HG02571 (cell line): ENCODE measurements around the gene CLEC10A.
"Not testable (repeated sequence)": the region's sequence is repeated elsewhere in the genome, so short reads cannot be mapped to it uniquely, and the experiment has no call there.

Experiments used
- ATAC-seq: cut with Tn5 transposase; IDR thresholded peaks from one replicate; pipeline ENCODE4 v1.9.1; 2021; ENCODE audit warnings: mild to moderate bottlenecking, moderate library complexity; ENCODE audit not compliant: unreplicated experiment

The CLEC10A gene

DNA sequence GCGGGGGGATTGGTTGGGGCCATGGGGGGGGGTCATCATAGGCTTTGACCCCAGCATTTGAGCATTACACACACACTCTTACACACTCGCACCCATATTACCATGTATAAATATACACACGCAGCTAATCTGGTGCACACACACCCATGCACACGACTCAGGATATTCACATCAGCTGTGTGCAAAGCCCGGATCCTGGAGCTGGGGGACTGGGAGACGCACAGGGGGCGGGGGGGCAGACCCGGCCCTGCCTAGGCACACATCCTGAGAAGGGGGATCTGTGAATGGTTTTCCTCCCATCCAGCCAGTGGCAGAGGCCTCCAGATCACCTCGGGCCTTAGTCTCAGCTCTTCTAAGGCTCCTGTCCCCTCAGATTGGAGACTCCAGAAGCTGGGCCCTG is 28.9 kb upstream of the CLEC10A start:
- no peak for ATAC-seq

DNA sequence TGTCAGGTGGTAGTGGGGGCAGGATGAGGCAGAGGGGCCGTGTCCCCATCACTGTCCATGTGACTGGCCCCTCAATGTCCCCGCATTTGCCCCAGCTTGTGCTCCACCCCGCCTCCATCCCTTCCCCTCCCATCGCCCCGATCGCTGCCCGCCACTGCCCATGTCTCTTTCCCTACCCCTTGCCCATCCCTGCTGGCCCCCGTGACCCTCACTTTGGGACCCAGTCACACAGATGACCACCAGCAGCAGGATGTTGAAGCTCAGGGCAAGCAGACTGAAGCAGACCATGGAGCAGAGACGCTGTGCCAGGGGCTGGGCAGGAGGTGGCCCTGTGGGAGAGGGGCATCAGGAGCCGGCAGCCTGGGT is 28.5 kb upstream of the CLEC10A start:
- ATAC-seq: no peak

DNA sequence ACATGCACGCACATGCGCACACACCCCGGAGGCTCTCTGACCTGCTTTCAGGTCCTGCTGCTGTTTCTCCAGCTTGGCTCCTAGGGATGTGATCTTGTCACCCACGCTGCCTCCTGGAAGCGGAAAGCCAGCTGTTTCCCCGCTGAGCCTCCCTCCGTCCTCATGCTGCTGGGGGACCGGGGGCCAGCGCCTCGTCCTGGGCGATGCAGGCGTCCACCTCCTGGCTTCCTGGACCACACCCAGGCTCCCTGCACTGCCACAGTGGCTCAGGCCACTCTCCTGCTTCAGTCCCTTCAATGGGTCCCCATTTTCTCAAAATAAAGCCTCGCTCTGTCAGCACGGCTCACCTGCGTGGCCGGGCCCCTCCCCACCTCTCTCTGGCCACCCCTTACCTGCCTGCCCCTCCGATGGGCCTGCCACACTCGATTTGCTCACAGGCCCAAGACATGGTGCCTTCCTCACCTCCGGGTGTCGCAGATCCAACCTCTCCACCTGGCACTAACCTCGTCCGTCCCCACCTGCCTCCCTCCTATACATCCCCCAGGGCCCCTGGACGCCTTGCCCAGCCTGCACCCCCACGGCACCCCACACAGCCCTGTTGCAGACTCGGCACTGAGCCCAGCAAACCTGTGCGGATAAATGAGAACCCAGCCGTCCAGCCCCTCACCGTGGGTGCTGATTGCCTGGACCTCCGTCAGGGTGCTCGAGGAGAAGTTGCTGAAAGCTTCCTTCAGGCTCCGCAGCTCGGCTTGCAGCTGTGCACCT is 27.9 kb upstream of the CLEC10A start:
- no peak for ATAC-seq

DNA sequence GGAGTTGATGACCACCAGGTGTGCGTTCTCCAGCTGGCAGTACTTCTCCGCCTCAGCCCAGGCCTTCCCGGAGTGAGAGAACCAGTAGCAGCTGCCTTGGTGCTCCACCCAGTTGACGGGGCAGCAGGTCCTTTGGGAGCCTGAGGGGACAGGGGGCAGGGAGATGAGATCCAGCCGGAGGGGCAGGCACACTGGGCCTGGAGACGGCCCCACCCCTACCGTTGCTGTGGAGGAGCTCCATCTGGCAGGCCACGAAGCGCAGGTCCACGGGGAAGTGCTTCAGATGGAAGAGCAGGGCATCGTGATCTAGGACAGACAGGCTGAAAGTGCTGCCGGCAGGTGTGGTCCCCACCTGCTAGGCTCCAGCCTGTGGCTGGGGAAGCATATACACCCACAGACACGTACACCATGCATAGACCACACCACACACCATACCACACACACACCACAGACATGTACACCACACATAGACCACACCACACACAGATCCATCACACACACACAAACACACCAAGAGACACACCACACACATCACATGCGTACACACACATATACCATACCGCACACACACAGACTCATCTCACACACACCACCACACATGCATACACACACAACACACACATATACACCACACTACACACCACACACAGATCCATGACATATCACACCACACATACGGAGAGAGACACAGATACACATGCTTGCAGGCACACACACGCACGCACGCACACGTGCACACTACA is 27.1 kb upstream of the CLEC10A start:
- no peak for ATAC-seq

DNA sequence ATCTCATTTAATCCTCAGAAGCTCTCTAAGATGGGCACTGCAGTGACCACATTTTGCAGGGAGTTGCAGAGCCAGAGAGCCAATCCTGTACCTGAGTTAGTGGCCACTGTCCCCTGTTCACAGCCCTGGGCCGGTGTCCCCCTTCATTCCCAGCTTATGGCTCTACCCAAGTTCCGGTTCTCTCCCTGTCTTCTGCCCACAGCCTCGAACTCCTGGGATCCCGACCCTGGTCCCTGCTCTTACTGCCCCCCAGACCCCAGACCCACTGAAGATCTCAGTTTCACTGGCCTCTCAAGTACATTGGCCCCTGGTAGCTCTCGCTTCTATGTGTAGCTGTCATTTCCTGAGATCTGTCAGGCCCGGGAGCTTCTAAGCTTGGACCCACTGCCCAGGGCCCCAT is 22.4 kb upstream of the CLEC10A start:
- ATAC-seq: no peak

DNA sequence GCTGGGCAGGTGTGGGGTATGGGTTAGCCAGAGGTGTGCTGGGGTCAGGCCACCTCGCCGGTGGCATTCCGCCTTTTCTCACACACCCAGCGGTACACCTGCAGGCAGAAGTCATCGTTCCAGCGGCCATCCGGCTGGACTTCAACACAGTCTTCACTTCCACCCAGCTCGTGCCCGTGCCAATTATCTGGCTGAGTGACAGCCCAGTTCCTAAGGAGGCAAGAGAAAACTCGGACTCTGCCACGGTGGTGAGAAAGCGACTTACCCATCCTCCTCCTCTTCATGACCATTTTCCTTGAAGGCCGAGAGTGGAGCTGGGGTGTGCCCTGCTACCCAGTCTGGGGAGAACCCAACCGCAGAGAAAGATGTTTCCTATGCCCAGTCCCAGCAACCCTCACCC is 21.5 kb upstream of the CLEC10A start:
- no peak for ATAC-seq

DNA sequence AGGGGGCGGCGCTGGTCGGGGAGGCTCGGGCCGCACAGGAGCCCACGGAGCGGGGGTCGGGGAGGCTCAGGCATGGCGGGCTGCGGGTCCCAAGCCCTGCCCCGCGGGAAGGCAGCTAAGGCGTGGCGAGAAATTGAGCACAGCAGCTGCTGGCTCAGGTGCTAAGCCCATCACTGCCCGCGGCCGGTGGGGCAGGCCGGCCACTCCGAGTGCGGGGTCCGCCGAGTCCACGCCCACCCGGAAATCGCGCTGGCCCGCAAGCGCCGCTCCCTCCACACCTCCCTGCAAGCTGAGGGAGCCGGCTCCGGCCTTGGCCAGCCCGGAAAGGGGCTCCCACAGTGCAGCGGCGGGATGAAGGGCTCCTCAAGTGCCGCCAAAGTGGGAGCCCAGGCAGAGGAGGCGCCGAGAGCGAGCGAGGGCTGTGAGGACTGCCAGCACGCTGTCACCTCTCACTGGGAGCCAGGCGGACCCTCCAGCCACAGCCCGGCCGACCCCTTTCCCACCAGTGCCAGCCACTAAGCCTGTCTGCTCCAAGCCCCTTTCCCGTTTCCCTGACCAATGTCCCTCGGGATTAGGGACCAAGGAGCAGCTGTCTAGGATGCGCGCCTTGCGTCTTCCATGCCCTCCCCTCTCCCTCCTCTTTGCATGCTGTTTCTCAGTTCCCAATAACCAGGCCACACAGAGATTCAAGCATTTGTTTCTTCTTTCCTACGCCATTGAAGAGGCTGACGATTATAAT is 20.8 kb upstream of the CLEC10A start:
- ATAC-seq: not testable (repeated sequence)

DNA sequence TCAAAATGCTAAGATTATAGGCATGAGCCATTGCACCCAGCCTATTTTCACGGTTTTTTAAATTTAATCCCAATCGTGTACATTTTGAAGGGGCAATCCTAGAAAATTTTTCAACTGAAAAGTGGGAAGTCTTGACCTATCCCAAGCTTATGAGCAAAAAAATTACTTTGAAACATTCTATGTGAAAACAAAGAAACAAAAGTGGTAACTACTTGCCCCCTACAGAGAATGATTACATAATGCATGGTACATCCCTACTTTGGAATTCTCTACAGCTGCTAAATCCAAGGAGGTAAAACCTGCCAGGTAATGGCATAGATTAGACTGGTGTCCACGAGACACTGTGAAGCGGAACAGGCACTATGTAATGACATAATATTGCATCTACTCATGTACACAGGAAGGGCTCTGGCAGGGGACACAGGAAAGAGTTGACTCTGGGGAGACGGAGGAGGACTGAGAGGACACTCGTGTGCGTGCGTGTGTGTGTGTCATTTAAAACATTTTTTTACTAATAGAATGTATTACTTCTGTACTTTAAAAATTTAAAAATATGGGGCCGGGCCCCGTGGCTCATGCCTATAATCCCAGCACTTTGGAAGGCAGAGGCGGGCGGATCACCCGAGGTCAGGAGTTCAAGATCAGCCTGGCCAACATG is 18.9 kb upstream of the CLEC10A start:
- no peak for ATAC-seq

DNA sequence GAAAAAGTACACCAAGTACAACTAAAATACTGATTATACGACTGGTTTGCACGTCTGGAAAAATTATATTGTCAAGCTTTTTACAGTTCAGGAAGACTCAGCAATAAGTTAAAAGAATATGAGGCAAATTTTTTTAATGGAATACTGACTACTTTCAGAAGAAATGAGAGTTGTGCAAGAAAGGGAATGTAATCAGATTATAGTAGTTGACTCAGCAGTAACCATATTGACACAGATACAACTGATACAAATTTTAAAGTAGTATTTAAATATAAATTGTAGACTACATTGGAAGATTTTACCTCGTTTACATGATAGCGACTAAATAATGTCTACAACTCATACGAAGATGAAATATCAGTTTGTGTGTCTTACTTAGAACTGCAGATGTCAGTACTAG is 17.9 kb upstream of the CLEC10A start:
- ATAC-seq: no peak

DNA sequence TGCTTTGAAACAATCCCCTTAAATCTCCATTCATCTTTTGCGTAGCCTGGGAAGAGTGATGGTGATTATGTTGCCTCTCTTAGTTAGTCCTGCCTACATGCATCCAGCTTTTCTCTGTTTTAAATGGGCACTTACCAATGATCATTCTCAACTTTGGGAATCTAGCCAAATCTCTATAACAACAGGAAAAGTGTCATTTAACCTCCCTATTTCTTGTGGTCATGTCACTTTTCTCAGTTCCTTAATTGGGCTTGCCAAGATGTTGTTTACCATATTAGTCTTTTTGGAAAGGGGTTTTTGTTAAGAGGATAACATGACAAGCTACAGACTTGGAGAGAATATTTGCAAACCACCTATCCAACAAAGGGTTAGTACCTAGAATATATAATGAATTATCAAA is 15.6 kb upstream of the CLEC10A start:
- no peak for ATAC-seq

DNA sequence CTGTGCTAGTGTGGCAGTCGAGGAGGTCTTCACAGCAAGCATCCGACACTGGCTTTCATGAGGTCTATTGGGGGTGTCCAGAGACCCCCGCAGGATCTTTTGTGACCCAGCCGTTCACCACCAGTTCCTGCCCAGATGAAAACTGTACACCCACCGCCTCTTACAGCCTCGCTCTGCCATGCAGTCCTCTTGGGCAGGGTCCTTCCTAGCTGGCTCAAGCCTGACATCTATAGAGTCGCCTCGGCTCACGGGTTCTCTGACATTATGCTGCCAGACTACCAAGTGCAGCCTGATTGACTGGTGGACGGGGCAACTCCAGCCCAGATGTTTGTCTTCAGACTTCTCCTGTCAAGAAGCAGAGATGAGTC is 14.6 kb upstream of the CLEC10A start:
- no peak for ATAC-seq

DNA sequence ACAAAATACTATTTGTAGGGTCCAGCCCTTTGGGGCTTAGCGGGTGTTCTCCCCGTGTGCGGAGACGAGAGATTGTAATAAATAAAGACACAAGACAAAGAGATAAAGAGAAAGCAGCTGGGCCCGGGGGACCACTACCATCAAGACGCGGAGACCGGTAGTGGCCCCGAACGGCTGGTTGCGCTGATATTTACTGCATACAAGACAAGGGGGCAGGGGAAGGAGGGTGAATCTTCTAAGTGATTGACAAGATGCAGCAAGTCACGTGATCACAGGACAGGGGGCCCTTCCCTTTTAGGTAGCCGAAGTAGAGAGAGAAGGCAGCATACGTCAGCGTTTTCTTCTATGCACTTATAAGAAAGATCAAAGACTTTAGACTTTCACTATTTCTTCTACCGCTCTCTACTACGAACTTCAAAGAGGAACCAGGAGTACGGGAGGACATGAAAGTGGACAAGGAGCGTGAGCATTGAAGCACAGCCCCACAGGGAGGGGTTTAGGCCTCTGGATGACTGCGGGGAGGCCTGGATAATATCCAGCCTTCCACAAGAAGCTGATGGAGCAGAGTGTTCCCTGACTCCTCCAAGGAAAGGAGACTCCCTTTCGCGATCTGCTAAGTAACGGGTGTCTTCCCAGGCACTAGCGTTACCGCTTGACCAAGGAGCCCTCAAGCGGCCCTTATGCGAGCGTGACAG is 11.4 kb upstream of the CLEC10A start:
- ATAC-seq: not testable (repeated sequence)

DNA sequence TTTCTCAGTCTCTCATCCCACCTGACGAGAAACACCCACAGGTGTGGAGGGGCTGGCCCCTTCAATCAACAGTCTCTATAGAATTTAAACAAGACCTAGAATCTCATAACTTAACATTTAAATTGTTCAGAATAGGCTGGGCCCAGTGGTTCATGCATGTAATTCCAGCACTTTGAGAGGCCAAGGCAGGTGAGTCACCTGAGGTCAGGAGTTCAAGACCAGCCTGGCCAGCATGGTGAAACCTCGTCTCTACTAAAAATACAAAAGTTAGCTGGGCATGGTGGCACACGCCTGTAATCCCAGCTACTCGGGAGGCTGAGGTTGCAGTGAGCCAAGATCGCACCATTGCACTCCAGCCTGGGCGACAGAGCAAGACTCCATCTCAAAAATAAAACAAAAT is 9.5 kb upstream of the CLEC10A start:
- not testable (repeated sequence) for ATAC-seq

DNA sequence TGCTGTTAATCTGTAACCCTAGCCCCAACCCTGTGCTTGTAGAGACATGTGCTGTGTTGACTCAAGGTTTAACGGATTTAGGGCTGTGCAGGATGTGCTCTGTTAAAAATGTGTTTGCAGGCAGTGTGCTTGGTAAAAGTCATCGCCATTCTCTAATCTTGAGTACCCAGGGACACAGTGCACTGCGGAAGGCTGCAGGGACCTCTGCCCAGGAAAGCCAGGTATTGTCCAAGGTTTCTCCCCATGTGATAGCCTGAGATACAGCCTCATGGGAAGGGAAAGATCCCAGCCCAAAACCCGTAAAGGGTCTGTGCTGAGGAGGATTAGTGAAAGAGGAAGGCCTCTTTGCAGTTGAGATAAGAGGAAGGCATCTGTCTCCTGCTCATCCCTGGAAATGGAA is 8.4 kb upstream of the CLEC10A start:
- ATAC-seq: not testable (repeated sequence)

DNA sequence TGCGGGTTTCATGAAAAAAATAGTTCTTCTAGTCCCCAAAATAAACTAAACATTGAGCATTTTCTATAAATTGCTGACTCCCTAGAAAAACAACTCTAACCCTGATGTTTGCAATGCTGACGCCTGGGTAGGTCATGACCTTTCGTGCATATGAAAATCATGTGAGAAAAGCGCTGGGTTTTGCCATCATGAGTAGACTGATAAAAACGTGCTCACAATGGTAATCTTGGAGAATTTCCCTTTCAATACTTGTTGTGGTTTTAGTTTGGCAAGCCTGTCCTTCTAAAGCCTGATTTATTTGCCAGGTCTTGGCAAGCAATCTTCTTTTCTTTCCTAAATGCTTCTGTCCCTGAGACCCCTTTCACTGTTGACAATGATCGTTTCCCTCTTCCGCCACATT is 4.0 kb upstream of the CLEC10A start:
- no peak for ATAC-seq

DNA sequence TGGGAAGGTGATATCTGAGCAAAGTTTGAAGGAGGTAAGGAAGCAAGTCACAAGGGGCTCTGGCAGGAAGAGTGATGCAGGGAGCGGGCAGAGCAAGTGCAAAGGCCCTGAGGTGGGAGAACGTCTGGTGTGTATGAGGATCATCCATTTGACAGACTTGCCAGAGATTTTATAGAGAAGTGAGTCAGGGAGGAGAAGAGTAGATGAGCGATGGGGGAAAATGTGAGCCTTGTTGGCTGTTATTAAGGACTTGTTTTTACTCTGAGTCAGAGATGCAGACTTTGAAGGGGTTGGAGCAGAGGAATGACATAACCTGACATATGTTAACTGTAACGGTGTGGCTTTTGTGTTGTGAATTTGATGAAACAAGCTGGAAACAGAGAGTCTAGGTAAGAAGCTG is 3.5 kb upstream of the CLEC10A start:
- ATAC-seq: no peak

DNA sequence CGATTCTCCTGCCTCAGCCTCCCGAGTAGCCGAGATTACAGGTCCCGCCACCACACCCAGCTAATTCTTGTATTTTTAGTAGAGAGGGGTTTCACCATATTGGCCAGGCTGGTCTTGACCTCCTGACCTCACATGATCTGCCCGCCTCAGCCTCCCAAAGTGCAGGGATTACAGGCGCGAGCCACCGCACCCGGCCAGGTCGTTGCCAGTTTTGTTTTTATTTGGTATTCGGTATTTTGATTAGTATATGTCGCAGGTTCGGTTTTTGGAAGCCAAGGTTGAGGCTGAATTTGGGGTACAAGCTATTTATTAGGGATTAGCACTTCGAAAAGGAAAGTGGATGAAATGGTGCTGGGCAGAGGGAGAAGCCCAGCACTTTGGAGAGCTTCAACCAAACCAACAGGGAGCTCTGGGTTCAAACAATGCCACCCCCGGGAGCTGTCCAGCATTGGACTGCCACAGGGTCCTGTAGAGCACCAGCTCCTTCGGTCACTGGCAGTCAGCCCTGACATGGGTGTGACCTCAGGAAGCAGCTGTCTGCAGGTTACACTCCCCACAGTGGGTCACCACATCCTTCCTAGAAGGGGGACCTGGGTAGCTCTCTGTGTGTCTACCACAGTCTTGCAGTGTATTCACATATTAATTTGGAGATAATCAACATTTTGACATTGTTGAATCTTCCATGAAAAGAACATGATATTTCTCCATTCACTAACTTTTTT is 1.5 kb upstream of the CLEC10A start:
- ATAC-seq: no peak

DNA sequence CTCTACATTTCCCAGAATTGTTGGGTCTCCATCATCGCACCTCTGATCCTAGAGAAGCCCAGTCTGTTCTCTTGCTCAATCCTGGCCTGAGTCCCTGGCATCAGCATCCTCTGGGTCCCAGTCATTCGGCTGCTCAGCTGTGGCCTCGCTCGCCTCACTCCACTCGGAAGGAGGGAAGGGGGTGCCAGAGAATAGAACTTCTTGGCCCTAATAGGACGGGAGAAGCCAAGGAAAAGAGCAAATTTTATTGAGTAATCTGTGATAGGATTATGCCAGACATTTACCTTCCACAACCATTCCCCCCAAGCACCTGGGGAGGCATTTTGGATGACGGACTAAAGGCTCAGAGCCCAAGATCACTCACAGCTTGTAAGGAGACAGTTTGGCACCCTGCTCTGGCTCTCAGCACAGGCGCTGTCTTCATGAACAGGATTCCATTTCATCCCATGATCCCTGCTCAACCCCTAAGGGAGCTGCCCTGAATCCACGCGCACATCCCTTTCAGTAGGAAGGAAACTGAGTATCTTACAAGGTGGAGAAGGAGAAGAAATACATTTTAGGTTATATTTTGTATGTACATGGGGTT is 498 bp upstream of the CLEC10A start:
- no peak for ATAC-seq

DNA sequence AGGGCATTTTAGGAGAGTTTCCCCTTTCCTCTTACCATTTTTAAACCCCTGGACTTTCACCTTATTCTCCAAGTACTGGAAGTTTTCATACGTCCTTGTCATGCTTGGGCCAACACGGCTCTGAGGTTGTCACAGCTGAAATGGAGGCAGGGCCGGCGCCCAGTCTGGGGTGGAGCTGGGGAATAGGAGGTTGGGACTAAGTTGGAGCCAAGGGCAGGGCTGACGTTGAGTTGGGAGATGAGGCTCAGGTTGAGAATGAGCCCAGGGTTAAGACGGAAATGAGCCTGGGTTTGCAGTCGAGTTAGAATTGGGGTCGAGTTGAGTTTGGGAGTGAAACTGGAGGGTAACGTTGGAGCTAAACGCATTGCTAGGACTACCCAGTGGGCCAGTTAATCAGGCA is 1.3 kb downstream of the CLEC10A start:
- ATAC-seq: no peak
